Stimulated activated CD4-positive, alpha-beta T cell treated with anti-CD3 and anti-CD28 coated beads, Interleukin-15, amount 100 ng/mL, for 24 hours (primary cell): ENCODE results near the gene MAGEA3.
"Not testable (repeated sequence)": the region's sequence is repeated elsewhere in the genome, so short reads cannot be mapped to it uniquely, and the experiment has no call there.

Experiments
- DNase-seq: peaks from one replicate; pipeline ENCODE4 v3.0.0-alpha.2; 2020

The MAGEA3 gene, protein sequence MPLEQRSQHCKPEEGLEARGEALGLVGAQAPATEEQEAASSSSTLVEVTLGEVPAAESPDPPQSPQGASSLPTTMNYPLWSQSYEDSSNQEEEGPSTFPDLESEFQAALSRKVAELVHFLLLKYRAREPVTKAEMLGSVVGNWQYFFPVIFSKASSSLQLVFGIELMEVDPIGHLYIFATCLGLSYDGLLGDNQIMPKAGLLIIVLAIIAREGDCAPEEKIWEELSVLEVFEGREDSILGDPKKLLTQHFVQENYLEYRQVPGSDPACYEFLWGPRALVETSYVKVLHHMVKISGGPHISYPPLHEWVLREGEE

DNA sequence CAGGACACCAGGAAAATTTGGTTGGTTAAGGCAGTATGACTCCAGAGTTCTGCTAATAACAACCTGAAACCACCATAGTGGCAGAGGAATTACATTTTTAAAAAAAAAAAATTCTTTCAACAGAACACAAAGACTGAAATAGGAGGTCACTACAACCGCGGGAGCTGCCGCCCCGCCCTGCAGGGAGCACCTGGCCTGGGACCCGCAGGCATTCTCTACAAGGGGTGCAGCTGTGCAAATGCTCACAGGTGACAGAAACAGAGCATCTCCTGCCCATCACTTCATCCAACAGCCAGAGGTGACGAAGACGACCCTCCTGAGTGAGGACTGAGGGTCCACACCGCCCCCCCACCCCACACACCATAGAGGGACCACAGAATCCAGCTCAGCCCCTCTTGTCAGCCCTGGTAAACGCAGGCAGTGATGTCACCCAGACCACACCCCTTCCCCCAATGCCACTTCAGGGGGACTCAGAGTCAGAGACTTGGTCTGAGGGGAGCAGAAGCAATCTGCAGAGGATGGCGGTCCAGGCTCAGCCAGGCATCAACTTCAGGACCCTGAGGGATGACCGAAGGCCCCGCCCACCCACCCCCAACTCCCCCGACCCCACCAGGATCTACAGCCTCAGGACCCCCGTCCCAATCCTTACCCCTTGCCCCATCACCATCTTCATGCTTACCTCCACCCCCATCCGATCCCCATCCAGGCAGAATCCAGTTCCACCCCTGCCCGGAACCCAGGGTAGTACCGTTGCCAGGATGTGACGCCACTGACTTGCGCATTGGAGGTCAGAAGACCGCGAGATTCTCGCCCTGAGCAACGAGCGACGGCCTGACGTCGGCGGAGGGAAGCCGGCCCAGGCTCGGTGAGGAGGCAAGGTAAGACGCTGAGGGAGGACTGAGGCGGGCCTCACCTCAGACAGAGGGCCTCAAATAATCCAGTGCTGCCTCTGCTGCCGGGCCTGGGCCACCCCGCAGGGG lies at the start of gene MAGEA3:
TSS of gene MAGEA3 (plus strand) at position 843 of the 980 bp plus-strand sequence. CDS start 2,039 bp downstream, outside the sequence.
- DNase-seq, result not testable (repeated sequence)

- no peak for DNase-seq
Observed at GRCh38 chrX:152652060-152652459, 46.5 kb upstream of the MAGEA3 start.

DNA sequence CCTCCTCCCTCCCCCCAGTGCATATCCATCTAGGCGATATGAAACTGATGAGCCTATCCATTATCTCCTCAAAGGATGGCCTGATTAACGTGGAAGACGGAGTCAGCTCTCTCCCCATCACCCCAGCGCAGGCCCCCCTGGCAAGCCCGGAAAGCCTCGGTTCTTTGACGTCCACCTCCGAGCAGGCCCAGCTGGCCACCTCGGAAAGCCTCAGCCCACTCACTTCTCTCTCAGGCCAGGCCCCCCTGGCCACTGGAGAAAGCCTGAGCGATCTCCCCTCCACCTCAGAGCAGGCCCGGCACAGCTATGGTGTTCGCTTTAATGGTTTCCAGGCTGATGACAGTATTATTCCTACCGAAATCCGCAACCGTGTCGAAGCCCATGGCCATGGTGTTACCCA lies 46.1 kb upstream of the MAGEA3 start:
- no peak for DNase-seq

- DNase-seq, result no peak
Observed at GRCh38 chrX:152656087-152656486, 42.5 kb upstream of the MAGEA3 start.

- no peak for DNase-seq
Observed at GRCh38 chrX:152656890-152657289, 41.7 kb upstream of the MAGEA3 start.

DNA sequence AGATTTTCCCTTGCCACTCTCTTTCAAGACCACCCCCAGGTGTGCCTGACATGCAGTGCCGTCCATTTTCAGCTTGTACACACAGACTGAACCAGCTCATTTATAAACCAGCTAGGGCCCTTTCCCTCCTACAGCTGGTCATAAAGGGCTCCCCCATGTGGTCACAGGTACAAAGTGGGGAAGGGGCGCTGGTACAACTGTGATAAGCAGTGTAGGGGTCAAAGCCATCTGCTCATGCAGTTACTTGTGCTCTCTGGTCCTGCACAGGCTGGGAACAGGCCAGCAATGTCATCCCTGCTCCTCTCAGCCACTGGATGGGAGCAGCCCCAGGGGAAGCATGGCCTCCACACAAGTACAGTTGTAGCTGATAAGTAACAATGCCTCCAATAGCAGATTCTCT lies 40.3 kb upstream of the MAGEA3 start:
- no peak for DNase-seq

GRCh38 chrX:152663086-152663485 lies 35.5 kb upstream of the MAGEA3 start:
- DNase-seq, result no peak

- DNase-seq, result no peak
Observed at GRCh38 chrX:152674135-152674534, 24.5 kb upstream of the MAGEA3 start.

DNA sequence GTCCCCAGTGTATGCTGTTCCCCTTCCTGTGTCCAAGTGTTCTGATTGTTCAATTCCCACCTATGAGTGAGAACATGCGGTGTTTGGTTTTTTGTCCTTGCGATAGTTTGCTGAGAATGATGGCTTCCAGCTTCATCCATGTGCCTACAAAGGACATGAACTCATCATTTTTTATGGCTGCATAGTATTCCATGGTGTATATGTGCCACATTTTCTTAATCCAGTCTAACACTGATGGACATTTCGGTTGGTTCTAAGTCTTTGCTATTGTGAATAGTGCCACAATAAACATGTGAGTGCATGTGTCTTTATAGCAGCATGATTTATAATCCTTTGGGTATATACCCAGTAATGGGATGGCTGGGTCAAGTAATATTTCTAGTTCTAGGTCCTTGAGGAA lies 23.9 kb upstream of the MAGEA3 start:
- not testable (repeated sequence) for DNase-seq

DNA sequence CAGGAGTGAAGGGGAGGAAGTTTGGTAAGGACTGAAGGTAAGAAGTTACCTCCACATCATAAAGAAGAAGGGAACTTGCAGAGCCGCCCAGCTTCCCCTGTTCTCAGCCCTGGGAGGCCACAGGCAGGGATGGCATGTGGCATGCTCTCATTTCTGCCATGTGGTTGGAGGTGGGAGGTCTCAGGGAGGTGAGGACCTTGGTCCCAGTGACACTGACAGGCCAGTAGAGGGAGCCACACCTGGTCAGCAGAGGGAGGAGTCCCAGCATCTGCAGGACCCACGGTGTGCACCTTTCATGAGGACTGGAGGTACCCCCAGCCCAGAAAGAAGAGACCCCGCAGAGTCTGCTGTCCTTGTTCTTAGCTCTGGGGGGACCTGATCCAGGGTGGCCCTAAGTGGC lies 17.6 kb upstream of the MAGEA3 start:
- DNase-seq, result not testable (repeated sequence)

- not testable (repeated sequence) for DNase-seq
Observed at GRCh38 chrX:152700390-152700789, 1.8 kb downstream of the MAGEA3 start.

- not testable (repeated sequence) for DNase-seq
Observed at GRCh38 chrX:152706500-152706899, 7.9 kb downstream of the MAGEA3 start.

DNA sequence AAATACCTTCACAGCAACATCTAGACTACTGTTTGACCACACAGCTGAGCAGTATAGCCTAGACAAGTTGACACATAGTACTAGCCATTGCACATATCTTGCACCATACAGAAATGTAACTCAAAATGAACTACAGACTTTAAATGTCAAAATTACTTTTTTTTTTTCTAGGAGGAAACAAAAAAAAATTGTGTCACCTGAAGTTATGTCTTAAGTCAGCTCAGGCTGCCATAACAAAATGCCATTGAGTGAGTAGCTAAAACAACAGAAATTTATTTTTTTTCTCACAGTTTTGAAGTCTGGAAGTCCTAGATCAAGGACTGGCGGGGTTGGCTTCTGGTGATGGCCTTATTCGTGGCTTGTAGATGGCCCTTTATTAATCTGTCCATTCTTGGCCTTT lies 10.6 kb downstream of the MAGEA3 start, which contains the start of gene CSAG2:
TSS of gene CSAG2 (minus strand) at position 101 of the 400 bp plus-strand sequence. CDS start 161 bp downstream, outside the sequence.
- DNase-seq, result not testable (repeated sequence)

GRCh38 chrX:152713195-152713594 lies 14.6 kb downstream of the MAGEA3 start:
- DNase-seq, result not testable (repeated sequence)

DNA sequence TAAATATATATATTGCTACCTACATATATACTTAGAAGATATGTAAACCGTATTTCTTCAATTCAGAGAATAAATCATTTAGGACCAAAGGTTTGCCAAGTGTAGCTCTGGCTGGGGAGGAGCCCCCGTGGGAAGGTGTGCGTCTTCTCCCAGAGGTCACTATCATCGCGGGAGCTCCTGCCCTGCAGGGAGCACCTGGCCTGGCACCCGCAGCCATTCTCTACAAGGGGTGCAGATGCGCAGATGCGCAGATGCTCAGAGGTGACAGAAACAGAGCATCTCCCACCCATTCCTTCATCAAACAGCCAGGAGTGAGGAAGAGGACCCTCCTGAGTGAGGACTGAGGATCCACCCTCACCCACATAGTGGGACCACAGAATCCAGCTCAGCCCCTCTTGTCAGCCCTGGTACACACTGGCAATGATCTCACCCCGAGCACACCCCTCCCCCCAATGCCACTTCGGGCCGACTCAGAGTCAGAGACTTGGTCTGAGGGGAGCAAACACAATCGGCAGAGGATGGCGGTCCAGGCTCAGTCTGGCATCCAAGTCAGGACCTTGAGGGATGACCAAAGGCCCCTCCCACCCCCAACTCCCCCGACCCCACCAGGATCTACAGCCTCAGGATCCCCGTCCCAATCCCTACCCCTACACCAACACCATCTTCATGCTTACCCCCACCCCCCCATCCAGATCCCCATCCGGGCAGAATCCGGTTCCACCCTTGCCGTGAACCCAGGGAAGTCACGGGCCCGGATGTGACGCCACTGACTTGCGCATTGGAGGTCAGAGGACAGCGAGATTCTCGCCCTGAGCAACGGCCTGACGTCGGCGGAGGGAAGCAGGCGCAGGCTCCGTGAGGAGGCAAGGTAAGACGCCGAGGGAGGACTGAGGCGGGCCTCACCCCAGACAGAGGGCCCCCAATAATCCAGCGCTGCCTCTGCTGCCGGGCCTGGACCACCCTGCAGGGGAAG lies 15.5 kb downstream of the MAGEA3 start, which contains the start of gene MAGEA2B:
TSS of gene MAGEA2B (plus strand) at position 814 of the 973 bp plus-strand sequence. CDS start 2,479 bp downstream, outside the sequence.
- DNase-seq, result not testable (repeated sequence)

GRCh38 chrX:152725409-152725808 lies 26.8 kb downstream of the MAGEA3 start:
- DNase-seq, result no peak

DNA sequence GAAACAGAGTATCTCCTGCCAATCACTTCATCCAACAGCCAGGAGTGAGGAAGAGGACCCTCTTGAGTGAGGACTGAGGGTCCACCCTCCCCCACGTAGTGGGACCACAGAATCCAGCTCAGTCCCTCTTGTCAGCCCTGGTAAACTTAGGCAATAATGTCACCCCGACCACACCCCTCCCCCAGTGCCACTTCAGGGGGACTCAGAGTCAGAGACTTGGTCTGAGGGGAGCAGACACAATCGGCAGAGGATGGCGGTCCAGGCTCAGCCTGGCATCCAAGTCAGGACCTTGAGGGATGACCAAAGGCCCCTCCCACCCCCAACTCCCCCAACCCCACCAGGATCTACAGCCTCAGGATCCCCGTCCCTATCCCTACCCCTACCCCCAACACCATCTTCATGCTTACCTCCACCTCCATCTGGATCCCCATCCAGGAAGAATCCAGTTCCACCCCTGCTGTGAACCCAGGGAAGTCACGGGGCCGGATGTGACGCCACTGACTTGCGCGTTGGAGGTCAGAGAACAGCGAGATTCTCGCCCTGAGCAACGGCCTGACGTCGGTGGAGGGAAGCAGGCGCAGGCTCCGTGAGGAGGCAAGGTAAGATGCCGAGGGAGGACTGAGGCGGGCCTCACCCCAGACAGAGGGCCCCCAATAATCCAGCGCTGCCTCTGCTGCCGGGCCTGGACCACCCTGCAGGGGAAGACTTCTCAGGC lies 34.8 kb downstream of the MAGEA3 start, which contains the start of the genes CSAG1 and MAGEA12:
TSS of gene CSAG1 (minus strand) at position 461 of the 715 bp plus-strand sequence. CDS start 1,261 bp downstream, outside the sequence.
TSS of gene MAGEA12 (plus strand) at position 497 of the 715 bp plus-strand sequence. CDS start 2,405 bp downstream, outside the sequence.
- no peak for DNase-seq

GRCh38 chrX:152734143-152734858 lies 35.7 kb downstream of the MAGEA3 start:
- DNase-seq, result not testable (repeated sequence)

DNA sequence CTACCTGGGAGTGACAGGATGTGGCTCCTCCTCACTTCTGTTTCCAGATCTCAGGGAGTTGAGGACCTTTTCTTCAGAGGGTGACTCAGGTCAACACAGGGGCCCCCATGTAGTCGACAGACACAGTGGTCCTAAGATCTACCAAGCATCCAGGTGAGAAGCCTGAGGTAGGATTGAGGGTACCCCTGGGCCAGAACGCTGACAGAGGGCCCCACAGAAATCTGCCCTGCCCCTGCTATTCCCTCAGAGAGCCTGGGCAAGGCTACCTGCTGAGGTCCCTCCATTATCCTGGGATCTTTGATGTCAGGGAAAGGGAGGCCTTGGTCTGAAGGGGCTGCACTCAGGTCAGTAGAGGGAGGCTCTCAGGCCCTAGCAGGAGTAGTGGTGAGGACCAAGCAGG lies 36.5 kb downstream of the MAGEA3 start:
- DNase-seq, result no peak

- no peak for DNase-seq
Observed at GRCh38 chrX:152735860-152736511, 37.4 kb downstream of the MAGEA3 start.
